ENCODE measurements around the gene PARD3.
"Not testable (repeated sequence)": the region's sequence is repeated elsewhere in the genome, so short reads cannot be mapped to it uniquely, and the experiment has no call there.

- TF ChIP-seq CTCF (IDR thresholded peaks at IDR 0.05; ENCODE audit: extremely low read depth in 1 of 2, insufficient read depth in 1 of 2, low read depth in 1 of 2, low read length in 2 of 2); POLR2AphosphoS5 (IDR thresholded peaks at IDR 0.05; ENCODE audit: insufficient read depth, low read depth, low read length); EZH2 (IDR thresholded peaks at IDR 0.05; ENCODE audit: borderline replicate concordance, low read depth, low read length, severe bottlenecking); FOS (IDR thresholded peaks at IDR 0.05; ENCODE audit: borderline replicate concordance, insufficient read depth, low read length); MAX (IDR thresholded peaks at IDR 0.05; ENCODE audit: insufficient read depth, insufficient read length); POLR2A (IDR thresholded peaks at IDR 0.05; ENCODE audit: low read depth, low read length); MYC (IDR thresholded peaks at IDR 0.05; ENCODE audit: low read depth, low read length): not testable (repeated sequence)
Measured at GRCh38 chr10:34426538-34427157, 388.4 kb downstream of the PARD3 start.
